Measurements from ENCODE around the gene CEMP1. TPM values are rescaled to one million over a fixed set of nuclear protein-coding genes. Genes with fewer than 3 reads are reported as not detected.

CEMP1 gene
- total RNA-seq, 1 donor = not detected

DNA sequence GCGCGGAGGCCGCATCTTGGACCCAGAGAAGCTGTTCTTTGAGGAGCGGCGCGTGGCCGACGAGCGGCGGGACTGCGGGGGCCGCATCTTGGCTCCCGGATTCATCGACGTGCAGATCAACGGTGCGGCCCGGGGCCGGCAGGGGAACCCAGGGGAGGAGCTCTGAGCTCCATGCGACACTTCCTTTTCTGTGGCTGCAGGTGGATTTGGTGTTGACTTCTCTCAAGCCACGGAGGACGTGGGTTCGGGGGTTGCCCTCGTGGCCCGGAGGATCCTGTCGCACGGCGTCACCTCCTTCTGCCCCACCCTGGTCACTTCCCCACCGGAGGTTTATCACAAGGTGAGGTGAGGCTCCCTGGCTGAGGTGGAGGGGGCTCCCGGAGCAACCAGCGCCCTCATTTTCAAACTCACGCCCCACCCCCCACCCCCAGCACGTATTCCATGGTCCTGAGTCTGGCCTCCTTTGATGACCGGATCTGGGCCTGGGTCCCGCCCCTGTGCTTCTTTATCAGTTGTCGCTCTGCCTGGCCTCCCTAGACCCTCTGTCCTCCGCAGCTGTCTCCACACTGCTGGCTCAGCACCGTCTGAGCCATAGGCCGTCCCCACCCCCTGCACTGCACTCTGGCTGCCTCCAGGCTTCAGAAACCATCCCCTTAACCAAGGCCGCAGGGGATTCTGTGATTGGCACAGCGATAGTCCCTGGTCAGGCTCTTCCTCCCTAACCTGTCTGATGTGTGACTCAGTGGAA is 10.2 kb downstream of the CEMP1 start:
- peak overlapping the region; percentile 82 for H3K4me3 ChIP-seq (ENCODE audit: low read depth, low read length)
- no peak for DNase-seq (ENCODE audit: low read depth)
- TF ChIP-seq, protein P1, sequence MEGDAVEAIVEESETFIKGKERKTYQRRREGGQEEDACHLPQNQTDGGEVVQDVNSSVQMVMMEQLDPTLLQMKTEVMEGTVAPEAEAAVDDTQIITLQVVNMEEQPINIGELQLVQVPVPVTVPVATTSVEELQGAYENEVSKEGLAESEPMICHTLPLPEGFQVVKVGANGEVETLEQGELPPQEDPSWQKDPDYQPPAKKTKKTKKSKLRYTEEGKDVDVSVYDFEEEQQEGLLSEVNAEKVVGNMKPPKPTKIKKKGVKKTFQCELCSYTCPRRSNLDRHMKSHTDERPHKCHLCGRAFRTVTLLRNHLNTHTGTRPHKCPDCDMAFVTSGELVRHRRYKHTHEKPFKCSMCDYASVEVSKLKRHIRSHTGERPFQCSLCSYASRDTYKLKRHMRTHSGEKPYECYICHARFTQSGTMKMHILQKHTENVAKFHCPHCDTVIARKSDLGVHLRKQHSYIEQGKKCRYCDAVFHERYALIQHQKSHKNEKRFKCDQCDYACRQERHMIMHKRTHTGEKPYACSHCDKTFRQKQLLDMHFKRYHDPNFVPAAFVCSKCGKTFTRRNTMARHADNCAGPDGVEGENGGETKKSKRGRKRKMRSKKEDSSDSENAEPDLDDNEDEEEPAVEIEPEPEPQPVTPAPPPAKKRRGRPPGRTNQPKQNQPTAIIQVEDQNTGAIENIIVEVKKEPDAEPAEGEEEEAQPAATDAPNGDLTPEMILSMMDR (IDR thresholded peaks at IDR 0.05; ENCODE audit: insufficient read depth, low read length) = peak; percentile 19

DNA sequence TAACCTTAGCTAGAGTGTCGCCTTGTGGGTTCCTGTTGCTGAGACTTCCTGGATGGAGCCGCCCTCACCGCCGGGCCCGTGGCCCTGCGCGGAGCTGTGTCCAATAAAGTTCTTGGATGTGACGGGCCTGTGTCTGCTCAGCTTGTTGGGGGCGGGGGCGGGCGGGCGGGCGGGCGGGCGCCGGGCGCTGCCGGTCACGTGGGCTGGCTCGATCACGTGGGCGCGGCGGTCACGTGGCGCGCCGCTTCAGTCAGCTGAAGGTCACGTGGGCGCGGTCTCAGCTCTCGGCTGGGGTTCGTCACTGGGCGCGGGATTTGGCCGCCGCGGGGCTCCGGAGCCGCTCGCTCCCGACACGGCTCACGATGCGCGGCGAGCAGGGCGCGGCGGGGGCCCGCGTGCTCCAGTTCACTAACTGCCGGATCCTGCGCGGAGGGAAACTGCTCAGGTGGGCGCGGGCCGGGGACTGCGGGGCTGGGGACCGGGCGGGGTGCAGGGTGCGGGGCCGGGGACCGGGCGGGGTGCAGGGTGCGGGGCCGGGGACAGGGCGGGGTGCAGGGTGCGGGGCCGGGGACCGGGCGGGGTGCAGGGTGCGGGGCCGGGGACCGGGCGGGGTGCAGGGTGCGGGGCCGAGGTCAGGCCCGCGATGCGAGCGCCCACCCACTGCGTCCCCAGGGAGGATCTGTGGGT is 11.0 kb downstream of the CEMP1 start, which contains the start of gene AMDHD2:
Gene AMDHD2 (plus strand): TSS at position 275 of the 687 bp plus-strand sequence. CDS start 88 bp downstream, at position 363.
- TF ChIP-seq, protein P1 (IDR thresholded peaks at IDR 0.05; ENCODE audit: insufficient read depth, low read length) = no peak
- peak within 1 kb of the TSS; percentile 82 for H3K4me3 ChIP-seq (ENCODE audit: low read depth, low read length)
- DNase-seq (ENCODE audit: low read depth) = peak; percentile 90

DNA sequence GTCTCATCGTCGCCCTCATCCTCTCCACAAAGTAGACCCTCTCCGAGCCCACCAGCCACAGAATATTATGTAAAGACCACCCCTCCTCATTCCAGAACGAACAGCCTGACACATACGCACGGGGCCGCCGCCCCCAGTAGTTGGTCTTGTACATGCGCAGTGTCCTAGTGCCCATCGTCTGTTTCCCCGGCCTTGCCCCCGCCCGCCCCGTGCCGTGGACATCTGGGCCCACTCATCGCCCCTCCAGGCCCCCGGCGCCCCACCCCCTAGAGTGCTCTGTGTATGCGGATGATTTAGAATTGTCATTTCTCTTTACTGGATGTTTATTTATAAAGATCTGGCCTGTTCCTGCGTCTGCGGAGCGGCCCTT is 11.5 kb downstream of the CEMP1 start:
- TF ChIP-seq, protein P1 (IDR thresholded peaks at IDR 0.05; ENCODE audit: insufficient read depth, low read length) = no peak
- peak overlapping the region; percentile 41 for H3K4me3 ChIP-seq (ENCODE audit: low read depth, low read length)

DNA sequence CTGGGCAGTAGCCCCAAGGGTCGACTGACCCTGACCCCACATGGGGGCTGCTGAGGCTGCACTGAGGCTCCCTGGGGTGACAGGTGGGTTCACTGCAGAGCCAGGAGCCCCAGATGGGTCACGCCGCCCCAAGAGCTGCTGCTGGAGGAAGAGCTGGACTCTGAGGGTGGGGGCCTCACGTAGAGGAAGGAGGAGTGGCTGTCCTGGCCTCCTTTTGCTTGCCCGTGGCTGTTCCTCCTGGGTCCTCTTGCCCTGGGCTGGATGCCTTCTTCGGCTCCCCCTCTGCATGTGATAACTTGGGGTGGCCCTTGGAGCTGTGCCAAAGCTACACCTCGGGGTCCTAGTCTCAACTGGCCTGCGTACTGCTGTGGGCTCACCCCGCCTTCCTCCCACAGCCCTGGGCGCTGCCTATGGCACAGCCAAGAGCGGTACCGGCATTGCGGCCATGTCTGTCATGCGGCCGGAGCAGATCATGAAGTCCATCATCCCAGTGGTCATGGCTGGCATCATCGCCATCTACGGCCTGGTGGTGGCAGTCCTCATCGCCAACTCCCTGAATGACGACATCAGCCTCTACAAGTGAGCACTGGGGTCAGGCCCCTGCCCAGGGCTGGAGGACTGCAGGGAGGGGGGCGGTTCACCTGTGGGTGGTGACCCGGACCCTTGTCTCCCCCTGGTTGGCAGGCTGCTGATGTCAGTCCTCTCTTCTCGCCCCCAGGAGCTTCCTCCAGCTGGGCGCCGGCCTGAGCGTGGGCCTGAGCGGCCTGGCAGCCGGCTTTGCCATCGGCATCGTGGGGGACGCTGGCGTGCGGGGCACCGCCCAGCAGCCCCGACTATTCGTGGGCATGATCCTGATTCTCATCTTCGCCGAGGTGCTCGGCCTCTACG is 12.1 kb downstream of the CEMP1 start:
- no peak for DNase-seq (ENCODE audit: low read depth)
- TF ChIP-seq, protein P1 (IDR thresholded peaks at IDR 0.05; ENCODE audit: insufficient read depth, low read length) = no peak
- H3K4me3 ChIP-seq (ENCODE audit: low read depth, low read length) = no peak overlapping the region

More for the DNA sequence above, 11.5 kb downstream of the CEMP1 start:
- DNase-seq (ENCODE audit: low read depth) = no peak

DNA sequence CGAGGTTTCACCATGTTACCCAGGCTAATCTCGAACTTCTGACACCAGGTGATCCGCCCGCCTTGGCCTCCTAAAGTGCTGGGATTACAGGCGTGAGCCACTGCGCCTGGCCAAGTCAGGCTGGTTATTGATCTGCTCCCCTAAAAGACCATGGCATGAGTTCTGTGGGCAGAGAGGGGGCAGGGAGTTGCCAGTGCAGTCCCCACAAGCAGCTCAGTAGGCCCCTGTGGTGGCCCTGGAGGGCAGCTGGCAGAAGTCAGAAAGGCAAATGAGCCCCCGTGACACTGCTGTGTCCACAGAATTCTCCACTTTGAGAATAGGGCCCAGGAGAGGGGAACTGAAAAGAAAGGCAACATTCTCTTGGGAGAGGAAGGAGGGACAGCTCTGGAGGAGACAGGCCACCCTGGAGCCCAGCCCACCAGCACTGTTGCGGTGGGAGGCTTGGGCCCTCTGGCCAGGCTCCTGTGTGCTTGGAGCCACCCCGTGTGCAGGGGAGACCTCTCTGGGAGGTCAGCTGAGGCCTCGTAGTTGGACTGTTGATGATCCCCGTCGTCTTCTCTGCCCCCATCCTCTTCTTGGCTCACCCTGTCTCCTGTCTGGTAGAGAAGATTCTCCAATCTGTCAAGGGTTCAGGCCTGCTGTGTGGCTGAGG is 13.1 kb downstream of the CEMP1 start:
- no peak for DNase-seq (ENCODE audit: low read depth)
- TF ChIP-seq, protein P1 (IDR thresholded peaks at IDR 0.05; ENCODE audit: insufficient read depth, low read length) = no peak
- no peak overlapping the region for H3K4me3 ChIP-seq (ENCODE audit: low read depth, low read length)
